BLaER1 (cell line): ENCODE data around the gene FHAD1.
A peak's percentile ranks its signal among the peaks of the same experiment; 100 is the strongest.
"Not testable (repeated sequence)": the region's sequence is repeated elsewhere in the genome, so short reads cannot be mapped to it uniquely, and the experiment has no call there.

Experiments used
- H3K27ac ChIP-seq: shearing (Covaris generic); formaldehyde crosslinking; 2 replicates; pipeline ENCODE4 v1.8.1; 2022
- H3K27me3 ChIP-seq: shearing (Covaris generic); formaldehyde crosslinking; 2 replicates; pipeline ENCODE4 v1.8.1; 2022
- H3K36me3 ChIP-seq: shearing (Covaris generic); formaldehyde crosslinking; 2 replicates; pipeline ENCODE4 v1.8.1; 2022
- H3K4me1 ChIP-seq: shearing (Covaris generic); formaldehyde crosslinking; 2 replicates; pipeline ENCODE4 v1.8.1; 2022
- H3K4me2 ChIP-seq: shearing (Covaris generic); formaldehyde crosslinking; 2 replicates; pipeline ENCODE4 v1.8.1; 2022
- H3K4me3 ChIP-seq: shearing (Covaris generic); formaldehyde crosslinking; 2 replicates; pipeline ENCODE4 v1.8.1; 2022
- H3K9ac ChIP-seq: shearing (Covaris generic); formaldehyde crosslinking; 2 replicates; pipeline ENCODE4 v1.8.1; 2022
- H3K9me3 ChIP-seq: shearing (Covaris generic); formaldehyde crosslinking; 2 replicates; pipeline ENCODE4 v1.8.1; 2022
- H4K20me1 ChIP-seq: shearing (Covaris generic); formaldehyde crosslinking; 2 replicates; pipeline ENCODE4 v1.8.1; 2022
- Cebpa-rat ChIP-seq: shearing (Covaris generic); IDR thresholded peaks from 2 replicates; pipeline ENCODE4 v1.8.1; 2022

Gene FHAD1

DNA sequence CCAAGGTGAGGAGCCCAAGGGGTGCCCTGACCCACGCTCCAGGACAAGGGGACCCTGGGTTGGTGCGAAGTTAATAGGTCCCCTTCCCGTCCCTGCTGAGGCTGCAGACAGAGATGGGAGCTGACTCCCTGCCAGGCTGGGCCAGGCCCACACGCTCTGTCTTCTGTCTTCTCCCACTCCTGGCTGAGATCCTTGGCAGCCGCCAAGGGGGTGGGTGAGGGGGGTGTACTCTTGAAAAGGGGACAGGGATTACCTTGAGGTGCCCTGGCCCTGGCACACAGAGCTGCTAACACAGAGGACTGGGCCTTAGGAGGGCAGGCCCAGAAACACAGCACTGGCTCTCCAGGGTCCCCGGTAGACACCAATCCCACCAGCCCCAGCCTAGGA is 180.2 kb downstream of the FHAD1 start:
- no peak for TF ChIP-seq Cebpa-rat
- no peak overlapping the region for H3K4me3 ChIP-seq
- H3K4me2 ChIP-seq = no peak overlapping the region
- H3K36me3 ChIP-seq = peaks cover 90% of the 10 kb centered on the region
- no peaks in the 10 kb centered on the region for H3K27me3 ChIP-seq
- H3K4me1 ChIP-seq = 0 out of 2 replicates have a peak, but pooled peaks cover 6% of the 10 kb centered on the region
- H4K20me1 ChIP-seq = peaks cover 86% of the 10 kb centered on the region
- H3K27ac ChIP-seq = no peak overlapping the region
- H3K9me3 ChIP-seq = no peaks in the 10 kb centered on the region
- no peak overlapping the region for H3K9ac ChIP-seq

DNA sequence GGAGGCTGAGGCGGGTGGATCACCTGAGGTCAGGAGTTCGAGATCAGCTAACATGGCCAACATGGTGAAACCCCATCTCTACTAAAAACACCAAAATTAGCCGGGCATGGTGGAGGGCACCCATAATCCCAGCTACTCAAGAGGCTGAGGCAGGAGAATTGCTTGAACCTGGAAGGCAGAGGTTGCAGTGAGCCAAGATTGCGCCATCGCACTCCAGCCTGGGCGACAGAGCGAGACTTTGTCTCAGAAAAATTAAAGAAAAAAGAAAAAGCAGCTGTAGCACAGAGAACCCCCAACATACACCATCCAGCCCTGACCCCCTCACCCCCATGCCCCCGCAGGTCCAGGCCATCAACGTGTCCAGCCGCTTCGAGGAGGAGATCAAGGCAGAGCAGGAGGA is 181.2 kb downstream of the FHAD1 start:
- H3K4me3 ChIP-seq, H3K27me3 ChIP-seq, H3K9me3 ChIP-seq, H3K27ac ChIP-seq, H3K4me1 ChIP-seq, H3K9ac ChIP-seq, H3K4me2 ChIP-seq: not testable (repeated sequence)
- Histone ChIP-seq H4K20me1 (peaks cover 76% of the 10 kb centered on the region), H3K36me3 (peaks cover 83% of the 10 kb centered on the region)

DNA sequence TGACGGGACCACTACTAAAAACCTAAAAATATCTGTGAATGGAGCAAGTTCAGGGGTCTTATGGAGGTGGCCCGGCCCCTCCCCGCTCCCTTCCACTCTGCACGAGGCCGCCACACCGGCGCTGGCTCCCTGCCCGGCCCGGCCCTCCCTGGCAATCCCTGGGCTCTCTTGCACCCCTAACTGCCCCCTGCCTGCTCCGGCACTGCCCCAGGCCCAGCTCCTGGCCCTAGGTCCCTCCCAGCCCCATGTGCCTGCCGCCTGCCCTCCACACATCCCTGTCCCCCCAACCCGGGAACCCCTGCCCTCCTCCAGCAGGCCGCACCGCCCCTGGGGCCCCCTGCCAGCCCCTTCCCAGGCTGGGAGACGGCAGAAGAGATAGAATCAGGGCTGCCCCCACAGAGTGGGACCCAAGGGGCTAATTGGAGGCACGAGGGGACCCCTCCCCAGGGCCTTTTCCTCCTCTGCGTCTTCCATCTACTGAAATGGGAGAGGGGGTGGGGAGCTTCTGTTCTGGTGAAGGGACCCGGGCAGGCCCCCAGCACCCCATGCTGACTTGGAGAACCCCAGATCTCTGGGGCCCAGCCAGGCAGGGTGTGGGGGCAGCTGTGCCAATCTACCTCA is 181.9 kb downstream of the FHAD1 start:
- Histone ChIP-seq H3K9ac (no peak overlapping the region), H3K27me3 (no peaks in the 10 kb centered on the region), H3K4me3 (no peak overlapping the region), H3K9me3 (no peaks in the 10 kb centered on the region), H3K27ac (no peak overlapping the region), H4K20me1 (peaks cover 69% of the 10 kb centered on the region), H3K4me2 (no peak overlapping the region), H3K36me3 (peaks cover 76% of the 10 kb centered on the region), H3K4me1 (0 out of 2 replicates have a peak, but pooled peaks cover 3% of the 10 kb centered on the region)
- TF ChIP-seq Cebpa-rat = no peak

DNA sequence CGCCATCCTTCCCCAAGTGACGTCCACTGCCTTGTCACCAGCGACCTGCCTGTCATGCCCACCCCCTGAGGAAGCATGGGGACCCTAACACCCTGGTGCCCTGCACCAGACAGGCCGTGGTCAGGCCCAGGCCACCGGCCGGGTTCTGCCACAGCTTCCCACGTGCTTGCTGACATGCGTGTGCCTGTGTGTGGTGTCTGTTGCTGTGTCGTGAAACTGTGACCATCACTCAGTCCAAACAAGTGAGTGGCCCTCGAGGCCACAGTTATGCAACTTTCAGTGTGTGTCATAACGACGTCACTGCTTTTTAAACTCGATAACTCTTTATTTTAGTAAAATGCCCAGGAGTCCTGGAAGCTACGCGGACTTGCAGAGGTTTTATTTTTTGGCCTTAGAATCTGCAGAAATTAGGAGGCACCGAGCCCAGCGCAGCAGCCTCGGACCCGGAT is 182.7 kb downstream of the FHAD1 start:
- no peaks in the 10 kb centered on the region for H3K27me3 ChIP-seq
- H3K27ac ChIP-seq = no peak overlapping the region
- H3K9me3 ChIP-seq = no peaks in the 10 kb centered on the region
- H4K20me1 ChIP-seq = peaks cover 61% of the 10 kb centered on the region
- H3K4me2 ChIP-seq = no peak overlapping the region
- H3K4me1 ChIP-seq = peaks cover 4% of the 10 kb centered on the region; the same call in 1 of the 2 replicates
- no peak for TF ChIP-seq Cebpa-rat
- H3K9ac ChIP-seq = no peak overlapping the region
- H3K36me3 ChIP-seq = peaks cover 68% of the 10 kb centered on the region
- H3K4me3 ChIP-seq = no peak overlapping the region

DNA sequence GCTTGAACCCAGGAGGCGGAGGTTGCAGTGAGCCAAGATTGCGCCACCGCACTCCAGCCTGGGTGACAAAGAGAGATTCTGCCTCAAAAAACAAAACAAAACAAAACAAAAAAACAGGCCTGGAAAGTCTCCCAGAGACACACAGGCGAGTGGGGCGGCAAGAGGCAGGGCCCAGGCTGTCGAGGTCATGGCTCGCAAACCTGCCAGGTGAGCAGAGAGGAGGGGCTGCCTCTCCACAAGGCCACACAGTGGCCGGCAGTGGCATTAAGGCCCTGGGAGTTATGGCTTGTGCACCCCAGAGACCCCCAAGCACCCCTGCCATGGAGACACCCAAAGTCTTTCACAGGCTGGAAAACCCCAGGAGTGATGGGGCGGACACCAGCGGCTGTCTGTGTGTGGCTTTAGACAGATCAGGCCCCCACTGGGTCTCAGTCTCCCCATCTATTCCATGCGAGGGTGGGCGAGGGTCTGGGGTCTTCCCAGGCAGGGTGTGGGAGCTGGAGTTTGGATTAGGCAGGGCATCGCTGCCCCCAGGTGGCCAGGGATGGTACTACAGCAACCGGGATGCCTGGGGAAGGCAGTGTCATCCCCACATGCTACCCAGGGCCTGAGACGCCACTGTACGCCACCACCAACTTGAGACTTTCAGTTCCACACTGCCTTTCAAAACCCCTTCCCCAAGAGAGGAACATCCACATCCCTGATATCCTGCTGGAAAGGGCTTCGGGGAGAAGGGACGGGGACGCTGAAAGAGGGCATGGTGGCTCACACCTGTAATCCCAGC is 184.0 kb downstream of the FHAD1 start:
- Histone ChIP-seq H3K27ac (no peak overlapping the region), H3K4me1 (peaks cover 7% of the 10 kb centered on the region; the same call in 1 of the 2 replicates), H3K4me2 (no peak overlapping the region), H3K4me3 (no peak overlapping the region), H3K9ac (no peak overlapping the region), H3K36me3 (peaks cover 56% of the 10 kb centered on the region), H3K27me3 (no peaks in the 10 kb centered on the region), H3K9me3 (no peaks in the 10 kb centered on the region), H4K20me1 (peaks cover 49% of the 10 kb centered on the region)
- TF ChIP-seq Cebpa-rat = no peak

DNA sequence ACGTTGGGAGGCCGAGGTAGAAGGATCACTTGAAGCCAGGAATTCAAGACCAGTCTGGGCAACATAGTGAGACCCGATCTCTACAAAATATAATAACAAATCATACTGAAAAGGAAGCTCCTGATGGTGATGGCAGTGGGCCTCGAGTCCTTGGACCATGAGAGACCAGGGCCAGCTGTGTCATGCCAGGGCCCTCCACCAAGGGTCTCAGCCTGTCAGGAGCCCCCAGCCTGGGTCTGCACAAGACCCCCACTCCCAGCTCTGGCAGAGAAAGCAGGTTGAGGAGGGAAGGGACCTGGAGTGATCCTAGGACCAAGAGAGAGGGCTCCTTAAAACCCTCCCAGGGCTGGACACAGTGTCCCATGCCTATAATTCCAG is 184.5 kb downstream of the FHAD1 start:
- Histone ChIP-seq H3K4me3 (no peak overlapping the region), H3K4me1 (peaks cover 7% of the 10 kb centered on the region; the same call in 1 of the 2 replicates), H3K27ac (no peak overlapping the region), H3K27me3 (no peaks in the 10 kb centered on the region), H3K36me3 (peaks cover 50% of the 10 kb centered on the region), H3K4me2 (no peak overlapping the region), H3K9me3 (no peaks in the 10 kb centered on the region), H3K9ac (no peak overlapping the region), H4K20me1 (peaks cover 43% of the 10 kb centered on the region)
- no peak for TF ChIP-seq Cebpa-rat

DNA sequence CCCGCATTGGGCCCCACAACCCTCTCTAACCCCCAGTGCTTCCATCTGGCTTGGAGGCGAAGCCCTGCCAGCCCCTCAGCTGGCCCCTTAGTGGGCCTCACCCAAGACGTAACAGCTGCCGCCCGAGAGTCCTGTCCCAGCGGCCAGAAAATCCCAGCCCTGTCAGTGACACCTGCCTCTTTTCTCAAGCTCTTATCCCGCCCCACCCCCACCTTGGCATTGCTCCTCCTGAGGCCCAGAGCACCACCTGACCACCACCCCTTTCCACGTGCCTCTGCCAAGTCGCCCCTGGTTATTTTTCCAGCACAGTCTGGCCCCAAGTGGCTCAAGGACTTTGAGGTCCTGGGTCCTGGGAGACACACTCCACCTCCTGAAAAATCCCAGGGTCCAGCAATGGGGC is 185.3 kb downstream of the FHAD1 start:
- Histone ChIP-seq H3K4me1 (peaks cover 7% of the 10 kb centered on the region; the same call in 1 of the 2 replicates), H3K27me3 (no peaks in the 10 kb centered on the region), H3K4me2 (no peak overlapping the region), H3K9ac (no peak overlapping the region), H4K20me1 (peaks cover 35% of the 10 kb centered on the region), H3K27ac (no peak overlapping the region), H3K36me3 (peaks cover 42% of the 10 kb centered on the region), H3K4me3 (no peak overlapping the region), H3K9me3 (no peaks in the 10 kb centered on the region)
- no peak for TF ChIP-seq Cebpa-rat

DNA sequence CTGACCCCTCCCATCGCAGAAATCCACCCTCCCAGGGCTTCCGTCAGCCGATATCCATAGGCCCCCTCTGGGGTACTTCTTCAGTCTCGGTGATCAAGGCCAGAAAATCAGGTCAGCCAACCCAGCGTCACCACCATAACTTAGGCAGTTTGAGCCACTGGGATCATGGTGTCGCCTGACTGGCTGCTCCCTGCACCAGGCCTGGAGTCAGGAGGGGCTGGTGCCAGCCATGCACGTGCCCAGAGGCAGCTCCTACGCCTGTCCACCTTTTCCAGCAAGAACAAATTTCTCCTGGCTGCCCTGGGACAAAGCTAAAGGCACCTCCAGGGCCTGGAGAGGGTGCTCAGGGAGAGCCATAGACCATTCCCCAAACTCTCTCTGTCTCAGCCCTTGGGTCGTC is 186.4 kb downstream of the FHAD1 start:
- Histone ChIP-seq H3K9ac (no peak overlapping the region), H3K4me2 (no peak overlapping the region), H3K4me1 (peaks cover 7% of the 10 kb centered on the region; the same call in 1 of the 2 replicates), H3K9me3 (no peaks in the 10 kb centered on the region), H3K4me3 (no peak overlapping the region), H3K27ac (no peak overlapping the region), H4K20me1 (peaks cover 24% of the 10 kb centered on the region; the same call in 1 of the 2 replicates), H3K27me3 (no peaks in the 10 kb centered on the region), H3K36me3 (peaks cover 31% of the 10 kb centered on the region)
- no peak for TF ChIP-seq Cebpa-rat

DNA sequence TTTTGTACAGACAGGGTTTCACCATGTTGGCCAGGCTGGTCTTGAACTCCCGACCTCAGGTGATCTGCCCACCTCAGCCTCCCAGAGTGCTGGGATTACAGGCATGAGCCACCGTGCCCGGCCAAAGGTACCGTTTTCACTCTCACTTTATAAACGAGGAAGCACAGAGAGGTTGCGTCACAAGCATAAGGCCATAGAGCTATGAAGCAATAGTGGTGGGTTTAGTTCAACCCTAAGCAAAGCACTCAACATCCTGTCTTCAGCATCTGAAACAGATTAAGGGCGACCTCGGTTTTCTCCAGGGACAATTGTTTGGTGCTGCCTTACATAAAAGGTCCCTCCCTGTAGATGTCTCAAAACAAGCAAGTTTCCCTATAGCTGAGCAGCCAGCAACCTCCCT is 187.7 kb downstream of the FHAD1 start:
- not testable (repeated sequence) for H3K9ac ChIP-seq, H3K4me1 ChIP-seq, H3K4me3 ChIP-seq, H3K27ac ChIP-seq, H3K27me3 ChIP-seq, H3K9me3 ChIP-seq, H3K4me2 ChIP-seq
- peaks cover 18% of the 10 kb centered on the region for H3K36me3 ChIP-seq
- H4K20me1 ChIP-seq = peaks cover 11% of the 10 kb centered on the region; the same call in 1 of the 2 replicates
- peak; percentile 89 for TF ChIP-seq Cebpa-rat

DNA sequence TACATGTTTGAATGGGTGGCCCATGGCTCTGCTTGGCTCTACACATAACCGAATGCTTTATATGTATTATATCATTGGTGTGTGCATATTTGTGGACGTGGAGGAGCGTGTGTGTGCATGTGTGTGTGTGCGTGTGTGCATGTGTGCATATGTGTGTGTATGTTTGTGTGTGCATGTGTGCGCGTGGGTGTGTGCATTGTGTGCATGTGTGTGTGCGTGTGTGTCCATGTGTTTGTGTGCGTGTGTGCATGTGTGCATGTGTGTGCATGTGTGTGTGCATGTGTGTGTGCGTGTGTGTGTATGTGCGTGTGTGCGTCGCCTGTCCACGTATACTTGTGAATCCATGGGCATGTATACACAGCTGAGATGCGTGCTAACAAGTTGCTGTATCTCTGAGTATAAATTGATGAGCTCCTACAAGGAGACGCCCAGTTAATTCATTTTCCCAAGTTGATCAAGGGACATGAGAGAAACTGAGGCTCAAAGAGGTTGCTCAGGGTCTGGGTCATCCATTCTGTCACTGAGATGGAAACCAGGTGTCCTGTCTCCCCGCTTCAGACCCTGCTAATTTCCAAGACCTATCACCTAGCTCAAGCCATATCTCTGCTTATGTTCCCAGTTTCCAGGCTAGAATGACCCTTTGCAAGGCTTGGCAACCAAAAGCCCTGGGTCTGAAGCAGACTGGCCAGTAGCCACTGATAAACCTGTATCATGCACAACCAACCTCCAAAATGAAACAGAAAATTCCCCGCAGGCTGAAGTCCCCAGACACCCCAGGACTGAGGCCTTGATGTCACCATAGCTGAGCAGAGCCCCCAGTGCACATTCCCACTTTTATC is 188.4 kb downstream of the FHAD1 start:
- no peak overlapping the region for H3K4me3 ChIP-seq
- H3K9ac ChIP-seq = no peak overlapping the region
- H3K27ac ChIP-seq = no peak overlapping the region
- H3K27me3 ChIP-seq = no peaks in the 10 kb centered on the region
- H3K4me2 ChIP-seq = no peak overlapping the region
- no peaks in the 10 kb centered on the region for H3K9me3 ChIP-seq
- no peak for TF ChIP-seq Cebpa-rat
- H3K4me1 ChIP-seq = peaks cover 7% of the 10 kb centered on the region; the same call in 1 of the 2 replicates
- peaks cover 13% of the 10 kb centered on the region for H3K36me3 ChIP-seq
- peaks cover 6% of the 10 kb centered on the region; the same call in 1 of the 2 replicates for H4K20me1 ChIP-seq
